Measurements from ENCODE around the gene RASSF5.

GRCh38 chr1:206509612-206510257 lies 2.4 kb downstream of the RASSF5 start:
- TF ChIP-seq, protein P1, sequence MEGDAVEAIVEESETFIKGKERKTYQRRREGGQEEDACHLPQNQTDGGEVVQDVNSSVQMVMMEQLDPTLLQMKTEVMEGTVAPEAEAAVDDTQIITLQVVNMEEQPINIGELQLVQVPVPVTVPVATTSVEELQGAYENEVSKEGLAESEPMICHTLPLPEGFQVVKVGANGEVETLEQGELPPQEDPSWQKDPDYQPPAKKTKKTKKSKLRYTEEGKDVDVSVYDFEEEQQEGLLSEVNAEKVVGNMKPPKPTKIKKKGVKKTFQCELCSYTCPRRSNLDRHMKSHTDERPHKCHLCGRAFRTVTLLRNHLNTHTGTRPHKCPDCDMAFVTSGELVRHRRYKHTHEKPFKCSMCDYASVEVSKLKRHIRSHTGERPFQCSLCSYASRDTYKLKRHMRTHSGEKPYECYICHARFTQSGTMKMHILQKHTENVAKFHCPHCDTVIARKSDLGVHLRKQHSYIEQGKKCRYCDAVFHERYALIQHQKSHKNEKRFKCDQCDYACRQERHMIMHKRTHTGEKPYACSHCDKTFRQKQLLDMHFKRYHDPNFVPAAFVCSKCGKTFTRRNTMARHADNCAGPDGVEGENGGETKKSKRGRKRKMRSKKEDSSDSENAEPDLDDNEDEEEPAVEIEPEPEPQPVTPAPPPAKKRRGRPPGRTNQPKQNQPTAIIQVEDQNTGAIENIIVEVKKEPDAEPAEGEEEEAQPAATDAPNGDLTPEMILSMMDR (IDR thresholded peaks at IDR 0.05): no peak
- TF ChIP-seq POLR2AphosphoS5 (IDR thresholded peaks at IDR 0.05) (no peak), POLR2A (IDR thresholded peaks at IDR 0.05) (no peak)
